GM23248 (cell line): ENCODE measurements around the gene RASL12.

ENCODE experiments used
- EZH2 ChIP-seq: fragments of 200-600 bp; sonication (generic); IDR thresholded peaks from 2 replicates; pipeline ENCODE4 v1.6.1; 2018; ENCODE audit warnings: antibody characterized with exemption, mild to moderate bottlenecking; ENCODE audit not compliant: insufficient read depth, poor library complexity, severe bottlenecking
- EZH2phosphoT487 ChIP-seq: fragments of 200-600 bp; sonication (generic); IDR thresholded peaks from 2 replicates; pipeline ENCODE4 v1.6.1; 2018; ENCODE audit warnings: antibody characterized with exemption, moderate library complexity, mild to moderate bottlenecking, low read depth; ENCODE audit not compliant: insufficient read depth

DNA sequence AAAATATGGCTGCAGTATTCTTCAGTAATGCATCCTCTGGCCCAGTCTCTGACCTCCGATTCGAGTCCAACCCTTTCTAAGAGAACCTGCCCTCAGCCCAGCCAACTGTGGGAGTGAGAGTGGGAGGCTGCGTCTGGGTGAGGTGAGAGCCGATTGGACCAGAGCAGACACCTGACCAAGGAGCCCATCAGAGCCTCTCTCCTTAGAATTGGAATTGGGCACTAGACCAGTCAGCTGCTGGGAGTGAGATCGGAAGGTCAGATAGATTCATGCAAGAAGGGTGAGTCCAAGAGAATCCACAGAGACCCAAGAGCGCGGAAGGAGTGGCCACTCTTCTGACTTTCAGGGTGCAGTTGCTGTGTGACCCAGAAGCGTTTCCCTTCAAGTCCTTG, 10.2 kb downstream of the RASL12 start:
- TF ChIP-seq EZH2 (no peak), EZH2phosphoT487 (no peak)
